22Rv1 (cell line): ENCODE data around the gene F12.

Experiments used
- CTCF ChIP-seq: fragments of 450-650 bp; IDR thresholded peaks from 2 replicates; pipeline ENCODE4 v1.5.1; 2017; ENCODE audit warnings: mild to moderate bottlenecking
- ZFX ChIP-seq: fragments of 450-650 bp; IDR thresholded peaks from 2 replicates; pipeline ENCODE4 v1.6.1; 2017; ENCODE audit warnings: antibody characterized with exemption, borderline replicate concordance

GRCh38 chr5:177429248-177430040, 20.1 kb upstream of the F12 start:
- TF ChIP-seq CTCF = no peak
- TF ChIP-seq ZFX = no peak
